Activated T-cell treated with anti-CD3 and anti-CD28 coated beads, Interleukin-2, amount 50 U/mL, for 24 hours (primary cell): ENCODE data around the gene ACER3.

ENCODE experiments used
- DNase-seq: peaks from one replicate; pipeline ENCODE4 v3.0.0-alpha.2; 2020
- H3K27ac Mint-ChIP-seq: 2 replicates; pipeline ENCODE4 v1.8.0; 2020; ENCODE audit warnings: mild to moderate bottlenecking, mixed read lengths
- H3K27me3 Mint-ChIP-seq: 2 replicates; pipeline ENCODE4 v1.8.0; 2020; ENCODE audit warnings: mixed read lengths
- H3K36me3 Mint-ChIP-seq: 2 replicates; pipeline ENCODE4 v1.8.0; 2020; ENCODE audit warnings: low read depth, mixed read lengths
- H3K4me1 Mint-ChIP-seq: 2 replicates; pipeline ENCODE4 v1.8.0; 2020; ENCODE audit warnings: low read depth, mixed read lengths
- H3K4me3 Mint-ChIP-seq: 2 replicates; pipeline ENCODE4 v1.8.0; 2020; ENCODE audit warnings: mild to moderate bottlenecking, moderate library complexity, mixed read lengths
- H3K9me3 Mint-ChIP-seq: 2 replicates; pipeline ENCODE4 v1.8.0; 2020; ENCODE audit warnings: mixed read lengths

ACER3 gene

GRCh38 chr11:76830639-76831327 is 29.9 kb upstream of the ACER3 start:
- Mint-ChIP-seq H3K9me3 (no peaks in the 10 kb centered on the region), H3K4me1 (no peaks in the 10 kb centered on the region), H3K27me3 (peaks cover 5% of the 10 kb centered on the region), H3K36me3 (no peaks in the 10 kb centered on the region), H3K4me3 (no peak overlapping the region), H3K27ac (no peak overlapping the region)
- no peak for DNase-seq

- Mint-ChIP-seq H3K4me1 (no peaks in the 10 kb centered on the region), H3K9me3 (no peaks in the 10 kb centered on the region), H3K4me3 (no peak overlapping the region), H3K27me3 (peaks cover 5% of the 10 kb centered on the region), H3K27ac (no peak overlapping the region), H3K36me3 (no peaks in the 10 kb centered on the region)
- no peak for DNase-seq
Measured at GRCh38 chr11:76831686-76832310, 28.9 kb upstream of the ACER3 start.

GRCh38 chr11:76832361-76832760 is 28.4 kb upstream of the ACER3 start:
- no peaks in the 10 kb centered on the region for H3K36me3 Mint-ChIP-seq
- H3K27ac Mint-ChIP-seq: no peak overlapping the region
- no peak overlapping the region for H3K4me3 Mint-ChIP-seq
- H3K4me1 Mint-ChIP-seq: no peaks in the 10 kb centered on the region
- H3K27me3 Mint-ChIP-seq: peaks cover 5% of the 10 kb centered on the region
- no peaks in the 10 kb centered on the region for H3K9me3 Mint-ChIP-seq
- DNase-seq: no peak

DNA sequence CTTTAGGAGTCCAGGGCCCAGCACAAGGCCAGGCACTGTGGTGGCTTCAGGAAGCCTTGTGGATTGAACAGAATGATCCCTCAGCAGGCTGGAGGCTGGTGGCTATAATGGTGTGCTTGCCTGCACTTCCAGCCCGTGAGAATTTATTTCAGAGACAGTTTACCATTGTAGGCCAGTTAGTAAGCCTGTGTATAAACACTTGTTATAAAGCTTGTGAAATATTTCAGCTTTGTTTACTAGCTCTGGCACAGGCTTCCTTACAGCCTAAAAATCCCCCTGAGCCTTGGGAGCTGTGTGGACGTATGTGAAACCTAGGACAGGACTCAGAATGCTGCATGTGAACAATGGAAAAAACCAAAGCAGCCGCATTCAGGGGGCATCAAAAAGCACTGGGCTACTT is 26.6 kb upstream of the ACER3 start:
- no peaks in the 10 kb centered on the region for H3K4me1 Mint-ChIP-seq
- no peak for DNase-seq
- H3K9me3 Mint-ChIP-seq: no peaks in the 10 kb centered on the region
- H3K36me3 Mint-ChIP-seq: no peaks in the 10 kb centered on the region
- no peak overlapping the region for H3K4me3 Mint-ChIP-seq
- H3K27ac Mint-ChIP-seq: no peak overlapping the region
- peaks cover 11% of the 10 kb centered on the region for H3K27me3 Mint-ChIP-seq

DNA sequence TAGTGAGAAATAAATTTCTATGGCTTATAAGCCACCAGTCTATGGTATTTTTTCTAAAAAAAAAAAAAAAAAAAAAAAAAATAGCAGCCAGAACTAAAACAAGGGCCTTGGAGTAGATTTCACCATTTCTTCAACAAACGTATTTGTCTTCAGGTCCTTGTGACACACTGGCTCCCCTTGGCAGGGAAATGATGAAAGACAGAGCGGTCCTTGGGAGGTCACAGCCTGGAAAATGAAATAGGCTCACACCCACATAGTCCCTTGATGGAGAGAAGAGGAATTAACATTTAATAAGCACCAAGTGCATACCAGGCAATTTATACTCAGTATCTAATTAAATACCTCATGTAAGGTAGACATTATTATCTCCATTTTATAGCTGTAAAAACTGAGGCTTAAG is 25.7 kb upstream of the ACER3 start:
- Mint-ChIP-seq H3K4me1 (no peaks in the 10 kb centered on the region), H3K27ac (no peak overlapping the region), H3K4me3 (no peak overlapping the region), H3K9me3 (no peaks in the 10 kb centered on the region), H3K36me3 (no peaks in the 10 kb centered on the region), H3K27me3 (peaks cover 13% of the 10 kb centered on the region)
- no peak for DNase-seq

DNA sequence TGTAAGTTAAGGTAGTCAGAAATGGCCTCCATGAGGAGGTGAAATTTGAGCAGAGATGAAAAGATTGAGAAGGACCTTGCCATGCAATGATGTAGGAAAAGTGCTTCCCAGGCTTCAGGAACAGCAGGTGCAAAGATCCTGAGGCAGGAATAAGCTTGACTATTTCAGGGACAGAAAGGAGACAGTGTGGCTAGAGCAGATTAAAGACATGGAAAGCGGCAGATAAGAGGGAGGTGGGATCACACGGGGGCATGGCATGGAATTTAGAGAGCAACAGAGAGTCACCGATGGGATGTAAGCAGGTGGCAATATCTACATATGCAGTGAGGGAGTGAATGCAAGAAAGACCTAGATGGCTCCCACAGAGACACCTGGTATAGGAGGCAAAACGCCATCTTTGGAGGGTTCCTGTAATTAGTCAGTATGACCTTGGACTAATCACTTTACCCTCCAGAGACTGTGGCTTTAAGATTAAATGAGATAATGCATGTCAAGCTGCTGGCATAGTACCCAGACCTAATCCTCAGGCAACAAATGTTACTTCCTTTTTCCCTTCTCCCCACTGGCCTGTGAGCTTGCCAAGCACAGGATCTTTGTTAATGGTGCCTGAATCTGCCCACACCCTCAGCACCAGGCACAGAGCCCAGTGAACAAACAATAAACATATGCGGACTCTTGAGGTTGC is 24.6 kb upstream of the ACER3 start:
- Mint-ChIP-seq H3K4me1 (no peaks in the 10 kb centered on the region), H3K27me3 (peaks cover 16% of the 10 kb centered on the region), H3K4me3 (no peak overlapping the region), H3K27ac (no peak overlapping the region), H3K9me3 (no peaks in the 10 kb centered on the region), H3K36me3 (no peaks in the 10 kb centered on the region)
- DNase-seq: no peak

DNA sequence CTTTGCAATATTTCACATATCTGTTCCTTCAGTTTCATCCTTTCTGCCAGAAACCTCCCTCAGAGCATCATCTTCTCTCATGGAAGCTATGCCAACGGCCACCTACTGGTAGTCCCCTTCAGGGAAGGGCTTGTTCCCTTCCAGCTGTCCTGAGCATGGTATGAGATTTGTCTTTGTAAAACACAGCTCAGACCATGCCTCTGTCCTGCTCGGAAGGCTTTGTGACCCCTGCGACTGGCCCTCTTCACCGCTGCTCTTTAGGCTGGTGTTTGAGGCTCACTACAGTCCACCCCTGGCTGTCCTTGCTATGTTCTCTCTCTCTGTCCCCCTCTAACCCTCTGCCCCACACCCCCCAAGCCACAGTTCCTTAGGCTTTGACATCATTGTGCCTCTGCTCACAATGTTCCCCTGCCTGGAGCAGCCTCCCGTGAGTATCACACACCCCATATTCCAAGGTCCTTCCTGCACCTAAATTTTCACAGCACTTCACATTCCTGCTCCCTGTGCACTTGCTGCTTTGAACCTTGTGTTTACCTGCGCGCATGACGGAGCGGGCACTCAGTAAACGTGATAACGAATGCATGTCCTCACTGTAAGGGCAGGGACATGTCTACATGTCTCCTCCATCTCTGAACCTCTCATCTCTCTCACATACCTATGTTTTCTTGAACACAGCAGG is 24.0 kb upstream of the ACER3 start:
- H3K27me3 Mint-ChIP-seq: peaks cover 22% of the 10 kb centered on the region
- H3K4me1 Mint-ChIP-seq: no peaks in the 10 kb centered on the region
- no peaks in the 10 kb centered on the region for H3K9me3 Mint-ChIP-seq
- no peak overlapping the region for H3K4me3 Mint-ChIP-seq
- H3K36me3 Mint-ChIP-seq: no peaks in the 10 kb centered on the region
- no peak for DNase-seq
- no peak overlapping the region for H3K27ac Mint-ChIP-seq

- peaks cover 30% of the 10 kb centered on the region for H3K27me3 Mint-ChIP-seq
- no peaks in the 10 kb centered on the region for H3K4me1 Mint-ChIP-seq
- no peaks in the 10 kb centered on the region for H3K36me3 Mint-ChIP-seq
- no peaks in the 10 kb centered on the region for H3K9me3 Mint-ChIP-seq
- DNase-seq: no peak
- H3K4me3 Mint-ChIP-seq: no peak overlapping the region
- no peak overlapping the region for H3K27ac Mint-ChIP-seq
Measured at GRCh38 chr11:76837696-76838677, 22.7 kb upstream of the ACER3 start.

DNA sequence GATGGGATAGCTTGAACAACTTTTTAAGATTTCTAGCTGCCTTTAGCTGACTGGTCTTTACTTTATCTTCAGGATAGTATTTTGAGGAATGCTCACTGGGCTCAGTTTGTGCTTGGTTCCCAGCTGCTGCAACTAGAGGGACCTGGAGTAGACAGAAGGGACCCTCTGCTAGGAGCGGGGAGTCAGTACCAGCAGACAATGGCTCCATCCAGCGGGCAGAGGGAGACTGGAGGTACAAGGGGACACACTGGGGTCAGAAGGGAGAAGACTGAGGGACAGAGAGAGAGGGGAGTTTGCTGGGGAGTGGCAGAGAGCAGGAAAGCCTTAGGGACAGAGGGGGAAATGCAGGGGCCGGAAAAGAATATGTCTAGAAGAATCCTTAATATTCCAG is 22.0 kb upstream of the ACER3 start:
- Mint-ChIP-seq H3K4me1 (no peaks in the 10 kb centered on the region), H3K9me3 (no peaks in the 10 kb centered on the region), H3K4me3 (no peak overlapping the region), H3K27me3 (peaks cover 35% of the 10 kb centered on the region), H3K36me3 (no peaks in the 10 kb centered on the region), H3K27ac (no peak overlapping the region)
- DNase-seq: no peak

GRCh38 chr11:76839311-76839710 is 21.4 kb upstream of the ACER3 start:
- H3K27ac Mint-ChIP-seq: no peak overlapping the region
- H3K4me3 Mint-ChIP-seq: no peak overlapping the region
- DNase-seq: no peak
- no peaks in the 10 kb centered on the region for H3K9me3 Mint-ChIP-seq
- H3K27me3 Mint-ChIP-seq: peaks cover 36% of the 10 kb centered on the region
- no peaks in the 10 kb centered on the region for H3K4me1 Mint-ChIP-seq
- no peaks in the 10 kb centered on the region for H3K36me3 Mint-ChIP-seq

DNA sequence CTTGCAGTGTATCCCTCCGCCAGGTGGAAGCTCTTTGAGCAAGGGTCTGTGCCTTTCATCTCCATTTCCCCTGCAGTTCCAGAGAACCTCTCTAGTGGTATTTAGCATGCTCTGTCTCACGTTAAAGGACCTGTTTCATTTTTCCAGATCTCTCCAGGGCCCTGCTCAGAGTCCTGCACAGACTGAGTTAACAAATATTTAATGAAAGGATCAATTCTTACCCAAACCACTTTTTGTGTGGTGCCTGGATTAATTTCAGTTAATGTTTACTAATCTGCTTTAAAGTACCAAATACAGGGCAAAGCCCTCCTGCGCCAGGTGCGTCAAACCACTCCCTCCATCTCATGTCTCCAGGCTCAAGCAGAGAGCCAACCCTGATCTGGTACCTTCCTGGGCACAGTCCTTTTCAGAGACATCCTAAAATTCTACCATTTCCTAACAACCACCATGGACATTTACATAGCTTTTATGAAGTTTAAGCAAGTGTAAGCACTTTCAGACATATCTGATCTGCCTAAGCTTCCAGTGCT is 18.7 kb upstream of the ACER3 start:
- Mint-ChIP-seq H3K27me3 (peaks cover 40% of the 10 kb centered on the region), H3K9me3 (no peaks in the 10 kb centered on the region), H3K4me1 (no peaks in the 10 kb centered on the region), H3K27ac (no peak overlapping the region), H3K4me3 (no peak overlapping the region), H3K36me3 (no peaks in the 10 kb centered on the region)
- DNase-seq: no peak

DNA sequence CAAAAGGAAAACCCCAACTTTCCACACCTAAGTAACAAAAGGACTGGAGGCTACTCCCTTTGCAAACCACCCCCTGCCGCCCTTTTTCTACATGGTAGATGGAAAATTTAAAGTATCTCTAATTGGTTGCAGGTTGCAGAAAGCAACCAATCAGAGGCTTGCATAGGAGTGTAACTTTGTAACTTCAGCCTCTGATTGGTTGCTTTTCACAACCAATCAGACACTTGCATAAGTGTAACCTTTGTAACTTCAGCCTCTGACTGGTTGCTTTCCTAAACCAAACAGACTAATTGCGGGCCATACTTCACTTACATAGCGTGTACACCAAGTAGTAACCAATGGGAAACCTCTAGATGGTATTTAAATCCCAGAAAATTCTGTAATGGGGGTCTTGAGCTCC is 16.8 kb upstream of the ACER3 start:
- H3K27me3 Mint-ChIP-seq: peaks cover 43% of the 10 kb centered on the region

DNA sequence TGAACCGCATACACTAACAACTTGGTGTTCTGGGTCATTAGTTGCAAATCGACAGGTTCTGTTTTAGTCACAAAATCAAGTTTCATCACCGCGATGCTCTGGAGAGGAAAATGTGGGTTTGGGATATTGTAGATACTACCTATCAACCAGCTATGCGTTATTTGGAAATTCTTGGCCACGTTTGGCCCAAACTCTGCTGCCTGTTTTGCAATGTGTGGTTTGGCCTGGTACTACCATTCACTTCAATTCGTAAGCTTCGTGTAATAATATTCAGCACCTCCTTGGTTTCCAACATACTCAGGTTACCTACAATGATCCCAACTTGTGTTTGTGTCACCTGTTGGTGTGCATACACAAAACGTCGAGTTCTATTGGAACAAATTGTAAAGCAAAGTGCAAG is 16.2 kb upstream of the ACER3 start:
- H3K4me1 Mint-ChIP-seq: no peaks in the 10 kb centered on the region
- peaks cover 44% of the 10 kb centered on the region for H3K27me3 Mint-ChIP-seq
- no peak overlapping the region for H3K4me3 Mint-ChIP-seq
- no peaks in the 10 kb centered on the region for H3K9me3 Mint-ChIP-seq
- H3K36me3 Mint-ChIP-seq: no peaks in the 10 kb centered on the region
- no peak for DNase-seq
- H3K27ac Mint-ChIP-seq: no peak overlapping the region

More for the DNA sequence above, 16.8 kb upstream of the ACER3 start:
- no peak overlapping the region for H3K4me3 Mint-ChIP-seq
- no peaks in the 10 kb centered on the region for H3K9me3 Mint-ChIP-seq
- H3K36me3 Mint-ChIP-seq: no peaks in the 10 kb centered on the region
- no peak for DNase-seq
- no peak overlapping the region for H3K27ac Mint-ChIP-seq
- H3K4me1 Mint-ChIP-seq: no peaks in the 10 kb centered on the region

GRCh38 chr11:76845069-76845468 is 15.6 kb upstream of the ACER3 start:
- no peaks in the 10 kb centered on the region for H3K4me1 Mint-ChIP-seq
- H3K9me3 Mint-ChIP-seq: no peaks in the 10 kb centered on the region
- DNase-seq: no peak
- peaks cover 41% of the 10 kb centered on the region for H3K27me3 Mint-ChIP-seq
- no peak overlapping the region for H3K27ac Mint-ChIP-seq
- no peak overlapping the region for H3K4me3 Mint-ChIP-seq
- no peaks in the 10 kb centered on the region for H3K36me3 Mint-ChIP-seq
